SKM-1 treated with dmso at 0.1 percent for 144 hours (cell line): Measurements from ENCODE around the gene ANKMY1.

Source experiments
- DNase-seq: peaks from one replicate; lab custom pipeline; 2025; ENCODE audit not compliant: unreplicated experiment; lab: John Stamatoyannopoulos, UW

ANKMY1 gene

GRCh38 chr2:240478346-240479110 is 79.3 kb downstream of the ANKMY1 start:
- no peak for DNase-seq

DNA sequence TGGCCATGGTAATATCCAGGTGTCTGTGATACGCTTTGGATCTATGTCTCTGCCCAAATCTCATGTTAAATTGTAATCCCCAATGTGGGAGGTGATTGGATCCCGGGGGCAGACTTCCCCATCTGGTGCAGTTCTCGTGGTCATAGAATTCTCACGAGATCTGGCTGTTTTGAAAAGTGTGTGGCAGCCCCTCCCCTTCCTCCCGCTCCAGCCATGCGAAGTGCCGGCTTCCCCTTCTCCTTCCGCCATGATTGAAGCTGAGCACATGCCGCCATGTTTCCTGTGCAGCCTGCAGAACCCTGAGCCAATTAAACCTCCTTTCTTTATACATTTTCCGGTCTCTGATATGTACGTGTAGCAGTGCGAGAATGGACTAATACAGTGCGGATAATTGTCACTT is 79.9 kb downstream of the ANKMY1 start:
- no peak for DNase-seq

DNA sequence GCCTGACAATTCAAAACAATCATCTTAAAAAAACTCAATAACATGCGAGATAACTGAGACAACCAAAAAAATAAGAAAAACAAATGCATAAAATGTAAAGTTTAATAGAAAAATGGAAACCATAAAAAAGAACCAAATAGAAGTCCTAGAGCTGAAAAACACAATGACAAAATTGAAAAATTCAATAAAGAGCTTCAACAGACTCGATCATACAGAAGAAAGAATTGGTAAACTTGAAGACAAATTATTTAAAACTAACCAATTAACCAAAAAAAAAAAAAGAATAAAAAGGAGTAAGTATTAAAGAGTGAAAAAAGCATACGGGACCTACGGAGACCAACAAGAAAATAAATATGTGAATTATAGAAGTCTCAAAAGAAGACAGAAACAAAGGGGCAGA is 84.6 kb downstream of the ANKMY1 start:
- no peak for DNase-seq

- no peak for DNase-seq
Observed at GRCh38 chr2:240472078-240472790, 85.6 kb downstream of the ANKMY1 start.

DNA sequence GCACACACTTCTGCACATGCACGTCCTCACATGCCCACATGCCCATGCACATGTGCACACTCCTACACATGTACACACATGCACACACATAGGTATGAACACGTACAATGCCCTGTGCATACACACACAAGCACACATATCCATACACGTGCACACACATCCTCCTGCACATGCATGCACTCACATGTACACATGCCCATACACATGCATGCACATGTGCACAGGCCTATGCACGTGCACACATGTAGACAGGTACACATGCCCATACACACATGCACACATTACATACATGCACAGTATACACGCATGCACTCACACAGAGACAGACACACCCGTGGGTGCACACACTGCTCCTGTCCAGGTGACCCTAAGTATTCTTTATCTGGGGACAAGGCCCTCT is 88.0 kb downstream of the ANKMY1 start:
- DNase-seq = no peak

DNA sequence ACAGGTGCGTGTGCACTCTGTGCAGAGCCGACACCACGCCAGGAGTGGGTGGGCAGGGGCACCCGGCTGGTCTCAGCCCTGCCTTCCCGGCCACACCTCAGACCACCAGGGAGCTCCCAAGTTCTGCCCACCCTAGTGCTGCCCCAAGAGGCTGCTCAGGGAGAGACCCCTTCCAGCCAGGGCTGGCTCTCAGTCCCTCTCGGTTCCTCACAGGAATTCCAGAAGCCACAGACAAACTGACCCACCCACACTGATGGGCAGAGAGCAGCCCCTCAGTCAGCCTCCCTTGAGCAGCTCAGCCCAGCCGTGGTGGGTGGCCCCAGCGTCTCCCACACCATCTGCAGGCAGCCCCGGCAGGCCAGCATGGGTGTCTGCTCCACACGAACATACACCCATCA is 88.5 kb downstream of the ANKMY1 start:
- no peak for DNase-seq

DNA sequence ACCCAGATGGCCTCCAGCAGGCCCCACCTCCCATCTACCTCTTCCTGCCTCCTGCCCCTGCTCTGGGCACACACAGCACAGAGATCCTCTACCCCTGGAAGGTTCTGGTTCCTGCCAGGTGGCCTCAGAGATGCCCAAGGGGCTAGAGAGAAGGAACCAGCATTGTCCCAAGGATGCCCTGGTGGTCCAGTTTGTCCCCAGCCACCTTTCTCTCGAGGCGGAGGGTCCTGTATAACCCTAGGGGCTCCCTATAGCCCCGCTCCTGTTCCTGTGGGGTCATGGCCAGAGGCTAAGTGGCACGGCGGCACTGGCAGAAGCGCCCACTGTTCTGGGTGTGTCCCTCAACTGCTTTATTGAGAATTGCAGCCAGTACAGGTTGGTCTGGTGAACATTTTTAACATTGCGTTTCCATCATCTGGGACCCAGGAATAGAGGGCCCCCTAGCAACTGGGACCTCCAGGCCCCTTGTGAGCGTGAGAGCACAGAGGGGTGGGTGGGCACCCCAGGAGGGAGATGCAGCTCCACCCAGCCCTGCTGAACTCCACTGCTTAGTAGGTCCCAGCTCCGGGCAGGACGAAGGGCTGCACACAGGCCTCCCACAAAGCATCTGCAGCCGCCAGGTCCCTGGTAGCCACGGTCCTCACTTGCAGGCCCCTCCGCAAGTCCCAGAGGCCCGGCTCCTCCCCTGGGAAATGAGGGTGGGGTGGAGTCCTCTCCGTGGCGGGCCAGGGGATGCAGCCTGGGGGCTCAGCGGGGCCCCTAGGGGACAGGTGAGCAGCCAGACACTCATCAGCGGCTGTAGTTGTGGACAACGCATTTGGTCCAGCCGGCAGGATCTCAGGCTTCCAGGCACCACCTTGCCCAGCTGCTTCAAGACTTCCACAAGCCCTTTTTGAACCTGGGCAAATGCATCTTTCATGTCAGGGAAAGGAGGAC is 89.2 kb downstream of the ANKMY1 start:
- DNase-seq = no peak

DNA sequence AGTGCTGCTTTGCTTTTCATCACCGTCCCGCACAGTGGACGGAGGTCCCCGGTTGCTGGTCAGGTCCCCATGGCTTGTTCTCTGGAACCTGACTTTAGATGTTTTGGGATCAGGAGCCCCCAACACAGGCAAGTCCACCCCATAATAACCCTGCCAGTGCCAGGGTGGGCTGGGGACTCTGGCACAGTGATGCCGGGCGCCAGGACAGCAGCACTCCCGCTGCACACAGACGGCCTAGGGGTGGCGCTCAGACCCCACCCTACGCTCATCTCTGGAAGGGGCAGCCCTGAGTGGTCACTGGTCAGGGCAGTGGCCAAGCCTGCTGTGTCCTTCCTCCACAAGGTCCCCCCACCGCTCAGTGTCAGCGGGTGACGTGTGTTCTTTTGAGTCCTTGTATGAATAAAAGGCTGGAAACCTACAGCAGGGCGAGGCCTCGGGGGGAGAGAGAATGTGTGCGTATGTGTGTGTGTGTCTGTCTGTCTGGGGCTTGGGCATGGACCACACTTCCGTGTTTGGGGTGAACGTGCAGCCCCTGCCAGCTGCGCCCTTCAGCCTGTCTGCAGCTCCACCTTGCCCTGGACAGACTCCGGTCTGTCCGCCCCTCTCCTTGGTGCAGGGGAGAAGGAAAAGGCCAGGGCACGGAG is 90.0 kb downstream of the ANKMY1 start:
- no peak for DNase-seq

GRCh38 chr2:240467149-240467642 is 90.6 kb downstream of the ANKMY1 start:
- no peak for DNase-seq

DNA sequence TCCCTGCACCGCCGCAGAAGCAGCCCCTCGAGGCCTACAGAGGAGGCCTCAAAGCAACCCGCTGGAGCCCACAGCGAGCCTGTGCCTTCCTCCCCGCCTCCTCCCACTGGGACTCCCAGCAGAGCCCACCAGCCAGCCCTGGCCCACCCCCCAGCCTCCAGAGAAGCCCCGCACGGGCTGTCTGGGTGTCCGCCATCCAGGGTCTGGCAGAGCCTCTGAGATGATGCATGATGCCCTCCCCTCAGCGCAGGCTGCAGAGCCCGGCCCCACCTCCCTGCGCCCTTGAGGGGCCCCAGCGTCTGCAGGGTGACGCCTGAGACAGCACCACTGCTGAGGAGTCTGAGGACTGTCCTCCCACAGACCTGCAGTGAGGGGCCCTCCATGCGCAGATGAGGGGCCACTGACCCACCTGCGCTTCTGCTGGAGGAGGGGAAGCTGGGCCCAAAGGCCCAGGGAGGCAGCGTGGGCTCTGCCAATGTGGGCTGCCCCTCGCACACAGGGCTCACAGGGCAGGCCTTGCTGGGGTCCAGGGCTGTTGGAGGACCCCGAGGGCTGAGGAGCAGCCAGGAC is 91.1 kb downstream of the ANKMY1 start:
- DNase-seq = no peak

DNA sequence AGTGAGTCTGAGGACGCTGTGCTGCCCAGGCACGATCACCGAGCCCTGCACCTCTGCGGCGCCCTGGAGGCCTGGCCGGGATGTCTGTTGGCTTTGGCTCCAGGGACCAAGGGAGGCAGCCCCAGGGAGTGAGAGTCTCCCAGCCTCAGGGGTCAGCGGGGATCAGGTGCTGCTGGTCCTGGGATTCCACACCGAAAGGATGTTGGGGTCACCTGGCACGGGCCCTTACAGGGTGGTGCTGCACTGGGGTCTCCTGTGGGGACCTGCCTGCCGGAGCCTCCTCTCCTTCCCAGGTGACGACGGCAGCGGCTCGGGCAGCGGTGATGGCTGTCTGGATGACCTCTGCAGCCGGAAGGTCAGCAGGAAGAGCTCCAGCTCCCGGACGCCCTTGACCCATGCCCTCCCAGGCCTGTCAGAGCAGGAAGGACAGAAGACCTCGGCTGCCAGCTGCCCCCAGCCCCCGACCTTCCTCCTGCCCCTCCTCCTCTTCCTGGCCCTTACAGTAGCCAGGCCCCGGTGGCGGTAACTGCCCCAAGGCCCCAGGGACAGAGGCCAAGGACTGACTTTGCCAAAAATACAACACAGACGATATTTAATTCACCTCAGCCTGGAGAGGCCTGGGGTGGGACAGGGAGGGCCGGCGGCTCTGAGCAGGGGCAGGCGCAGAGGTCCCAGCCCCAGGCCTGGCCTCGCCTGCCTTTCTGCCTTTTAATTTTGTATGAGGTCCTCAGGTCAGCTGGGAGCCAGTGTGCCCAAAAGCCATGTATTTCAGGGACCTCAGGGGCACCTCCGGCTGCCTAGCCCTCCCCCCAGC is 91.8 kb downstream of the ANKMY1 start:
- DNase-seq = no peak

DNA sequence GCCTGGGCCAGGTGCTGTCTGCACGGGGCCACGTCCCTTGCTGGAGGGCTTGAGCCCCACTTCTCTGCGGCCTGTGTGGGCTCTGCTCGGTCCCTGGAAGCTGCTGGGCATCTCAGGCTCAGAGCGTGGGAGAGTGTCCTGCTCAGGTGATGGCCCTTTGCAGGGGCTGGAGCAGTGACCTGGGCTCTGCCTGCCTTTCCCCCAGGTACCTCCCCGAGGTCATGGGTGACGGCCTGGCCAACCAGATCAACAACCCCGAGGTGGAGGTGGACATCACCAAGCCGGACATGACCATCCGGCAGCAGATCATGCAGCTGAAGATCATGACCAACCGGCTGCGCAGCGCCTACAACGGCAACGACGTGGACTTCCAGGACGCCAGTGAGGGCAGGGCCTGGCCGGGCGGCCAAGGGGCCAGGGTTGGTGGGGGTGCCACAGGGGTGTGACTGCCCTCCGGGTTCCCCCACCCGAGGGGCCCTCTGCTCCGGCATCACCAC is 92.5 kb downstream of the ANKMY1 start:
- no peak for DNase-seq

DNA sequence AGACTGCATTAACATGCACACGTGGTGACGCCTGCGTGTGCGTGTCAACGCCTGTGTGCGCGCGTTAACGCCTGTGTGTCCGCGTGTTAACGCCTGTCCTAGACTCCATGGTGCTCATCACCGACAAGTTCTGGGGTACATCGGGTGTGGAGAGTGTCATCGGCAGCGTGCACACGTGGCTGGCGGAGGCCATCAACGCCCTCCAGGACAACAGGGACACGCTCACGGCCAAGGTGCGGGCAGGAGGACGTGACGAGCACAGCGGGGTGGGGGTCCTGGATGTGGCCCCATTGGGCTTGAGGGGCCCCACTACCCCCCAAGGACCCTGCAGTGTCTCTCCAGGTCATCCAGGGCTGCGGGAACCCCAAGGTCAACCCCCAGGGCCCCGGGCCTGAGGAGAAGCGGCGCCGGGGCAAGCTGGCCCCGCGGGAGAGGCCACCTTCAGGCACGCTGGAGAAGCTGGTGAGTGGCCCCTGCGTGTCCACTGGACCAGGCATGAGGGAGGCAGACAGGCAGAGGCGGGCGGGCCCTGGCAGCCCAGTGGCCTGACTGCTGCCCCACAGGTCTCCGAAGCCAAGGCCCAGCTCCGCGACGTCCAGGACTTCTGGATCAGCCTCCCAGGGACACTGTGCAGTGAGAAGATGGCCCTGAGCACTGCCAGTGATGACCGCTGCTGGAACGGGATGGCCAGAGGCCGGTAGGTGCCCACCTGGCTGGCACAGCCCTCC is 93.1 kb downstream of the ANKMY1 start:
- DNase-seq = no peak

DNA sequence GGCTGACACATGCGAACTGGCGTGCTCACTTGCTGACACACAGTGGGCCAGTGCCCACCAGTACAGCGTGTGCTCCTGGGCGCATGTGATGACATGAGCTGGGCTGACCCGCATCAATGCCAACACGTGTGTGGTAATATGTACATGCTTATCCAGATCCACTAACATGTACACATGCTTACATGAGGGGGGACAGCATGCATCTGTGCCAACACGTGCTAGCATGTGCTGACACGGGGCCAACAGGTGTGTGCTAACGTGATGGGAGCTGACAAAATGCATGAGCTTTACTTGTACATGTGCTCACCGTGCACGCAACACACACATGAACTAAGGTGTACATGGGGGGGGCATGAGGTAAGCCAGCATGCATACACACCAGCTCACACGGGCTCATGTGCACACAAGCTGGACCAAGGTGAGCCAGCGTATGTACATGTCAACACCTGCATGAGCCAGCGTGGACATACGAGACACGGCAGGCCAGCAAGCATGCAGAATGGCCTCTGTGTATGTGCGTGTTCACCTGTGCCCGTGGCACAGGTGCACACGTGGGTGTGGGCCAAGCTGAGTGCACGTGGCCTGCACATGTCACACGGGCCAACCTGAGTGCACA is 93.8 kb downstream of the ANKMY1 start:
- DNase-seq = no peak

DNA sequence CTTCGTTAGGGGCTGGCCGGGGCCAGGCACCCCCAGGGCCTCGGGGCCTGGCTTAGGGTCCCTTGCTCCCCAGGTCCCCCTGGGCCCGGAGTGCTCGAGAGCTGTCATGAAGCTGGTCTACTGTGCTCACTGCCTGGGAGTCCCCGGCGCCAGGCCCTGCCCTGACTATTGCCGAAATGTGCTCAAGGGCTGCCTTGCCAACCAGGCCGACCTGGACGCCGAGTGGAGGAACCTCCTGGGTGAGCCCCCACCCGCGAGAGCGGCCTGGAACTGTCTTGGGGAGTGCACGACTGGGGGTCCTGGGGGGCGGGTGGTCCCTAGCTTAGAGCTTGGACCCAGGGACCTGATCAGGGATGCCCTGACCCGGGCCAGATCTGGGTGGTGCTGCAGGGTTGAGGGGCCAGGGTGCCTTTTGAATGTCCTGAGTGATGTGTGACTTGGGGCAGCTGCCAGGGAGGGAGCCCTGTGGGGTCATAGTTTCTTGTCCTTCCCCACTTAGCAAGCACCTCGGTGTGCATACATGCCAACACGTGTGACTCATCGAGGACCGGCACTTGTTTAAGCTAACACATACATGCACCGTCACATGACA is 94.4 kb downstream of the ANKMY1 start:
- no peak for DNase-seq

DNA sequence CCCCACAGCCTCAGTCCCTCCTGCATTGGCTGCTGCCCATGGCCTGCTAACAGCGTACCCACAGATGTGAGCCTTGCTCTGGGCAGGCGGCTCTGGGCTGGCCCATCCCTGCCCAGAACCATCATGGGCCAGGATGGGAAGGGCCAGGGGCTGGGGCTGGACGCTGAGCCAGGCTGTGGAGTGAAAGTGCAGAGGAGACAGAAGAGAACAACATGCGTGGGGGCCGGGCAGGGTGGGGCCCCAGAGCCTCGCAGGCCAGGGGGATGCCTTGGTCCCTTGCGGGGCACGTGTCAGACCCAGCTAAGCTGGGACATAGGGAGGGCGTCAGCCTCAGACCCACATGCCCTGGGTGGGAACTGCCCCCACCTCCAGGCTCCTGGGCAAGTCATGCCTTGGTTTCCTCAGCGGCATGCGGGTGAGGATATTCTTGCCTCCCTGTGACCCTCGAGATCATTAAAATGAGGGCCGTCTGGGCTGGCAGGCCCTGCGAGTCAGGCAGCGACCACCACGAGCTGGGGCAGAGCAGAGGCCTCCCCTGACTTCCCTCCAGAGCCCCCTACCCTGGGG is 95.0 kb downstream of the ANKMY1 start:
- no peak for DNase-seq

DNA sequence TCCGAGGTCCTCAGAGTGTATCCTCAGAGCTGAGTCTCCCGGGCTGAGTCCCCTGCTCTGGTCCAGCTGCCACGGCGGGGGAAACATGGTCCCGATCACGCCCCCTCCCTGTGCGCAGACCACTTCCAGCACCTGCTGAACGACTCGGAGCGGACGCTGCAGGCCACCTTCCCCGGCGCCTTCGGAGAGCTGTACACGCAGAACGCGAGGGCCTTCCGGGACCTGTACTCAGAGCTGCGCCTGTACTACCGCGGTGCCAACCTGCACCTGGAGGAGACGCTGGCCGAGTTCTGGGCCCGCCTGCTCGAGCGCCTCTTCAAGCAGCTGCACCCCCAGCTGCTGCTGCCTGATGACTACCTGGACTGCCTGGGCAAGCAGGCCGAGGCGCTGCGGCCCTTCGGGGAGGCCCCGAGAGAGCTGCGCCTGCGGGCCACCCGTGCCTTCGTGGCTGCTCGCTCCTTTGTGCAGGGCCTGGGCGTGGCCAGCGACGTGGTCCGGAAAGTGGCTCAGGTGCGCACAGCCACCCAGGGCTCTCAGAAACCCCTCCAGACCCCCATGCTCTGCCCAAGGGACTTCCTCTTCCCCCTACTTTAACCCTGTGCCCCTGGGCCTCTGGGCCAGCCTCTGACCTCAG is 95.6 kb downstream of the ANKMY1 start:
- DNase-seq = no peak
